ENCODE results near the gene CRISP3.

DNA sequence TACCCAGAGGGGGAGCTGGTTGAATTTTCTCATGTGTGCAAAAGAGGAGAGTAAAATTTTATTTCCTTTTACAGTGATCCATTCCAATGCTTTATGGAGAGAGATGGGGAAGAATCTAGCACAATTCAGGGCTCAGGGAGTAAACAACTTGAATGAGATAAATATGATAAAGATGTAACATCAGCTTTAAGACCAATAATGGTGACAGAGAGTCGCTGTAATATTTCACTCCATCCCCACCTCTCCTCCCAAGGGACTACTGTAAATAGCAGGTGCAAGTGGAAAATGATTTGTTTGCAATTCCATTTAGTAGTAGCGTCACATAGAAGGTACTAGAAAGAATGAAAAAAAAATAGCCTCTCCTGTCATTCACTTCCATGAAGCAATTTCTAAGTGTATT is 4.8 kb downstream of the CRISP3 start:
- TF ChIP-seq, protein P1, sequence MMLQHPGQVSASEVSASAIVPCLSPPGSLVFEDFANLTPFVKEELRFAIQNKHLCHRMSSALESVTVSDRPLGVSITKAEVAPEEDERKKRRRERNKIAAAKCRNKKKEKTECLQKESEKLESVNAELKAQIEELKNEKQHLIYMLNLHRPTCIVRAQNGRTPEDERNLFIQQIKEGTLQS (IDR thresholded peaks at IDR 0.05; ENCODE audit: insufficient read depth, low read depth, low read length) = no peak
- no peak for TF ChIP-seq CBX5 (IDR thresholded peaks at IDR 0.05; ENCODE audit: low read depth, low read length)
- TF ChIP-seq YY1 (IDR thresholded peaks at IDR 0.05; ENCODE audit: low read depth, low read length) = no peak
- no peak for TF ChIP-seq POLR2A (IDR thresholded peaks at IDR 0.05; ENCODE audit: control extremely low read depth in 1 of 2, low read depth in 2 of 2, low read length in 2 of 2)
- TF ChIP-seq, protein P2, sequence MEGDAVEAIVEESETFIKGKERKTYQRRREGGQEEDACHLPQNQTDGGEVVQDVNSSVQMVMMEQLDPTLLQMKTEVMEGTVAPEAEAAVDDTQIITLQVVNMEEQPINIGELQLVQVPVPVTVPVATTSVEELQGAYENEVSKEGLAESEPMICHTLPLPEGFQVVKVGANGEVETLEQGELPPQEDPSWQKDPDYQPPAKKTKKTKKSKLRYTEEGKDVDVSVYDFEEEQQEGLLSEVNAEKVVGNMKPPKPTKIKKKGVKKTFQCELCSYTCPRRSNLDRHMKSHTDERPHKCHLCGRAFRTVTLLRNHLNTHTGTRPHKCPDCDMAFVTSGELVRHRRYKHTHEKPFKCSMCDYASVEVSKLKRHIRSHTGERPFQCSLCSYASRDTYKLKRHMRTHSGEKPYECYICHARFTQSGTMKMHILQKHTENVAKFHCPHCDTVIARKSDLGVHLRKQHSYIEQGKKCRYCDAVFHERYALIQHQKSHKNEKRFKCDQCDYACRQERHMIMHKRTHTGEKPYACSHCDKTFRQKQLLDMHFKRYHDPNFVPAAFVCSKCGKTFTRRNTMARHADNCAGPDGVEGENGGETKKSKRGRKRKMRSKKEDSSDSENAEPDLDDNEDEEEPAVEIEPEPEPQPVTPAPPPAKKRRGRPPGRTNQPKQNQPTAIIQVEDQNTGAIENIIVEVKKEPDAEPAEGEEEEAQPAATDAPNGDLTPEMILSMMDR (IDR thresholded peaks at IDR 0.05; ENCODE audit: control extremely low read depth in 1 of 3, insufficient read depth in 1 of 3, low read depth in 1 of 3, low read length in 3 of 3) = no peak
- no peak for TF ChIP-seq RAD21 (IDR thresholded peaks at IDR 0.05 in 1 of 2, conservative IDR thresholded peaks at IDR 0.05 in 1 of 2; ENCODE audit: low read depth in 2 of 2, low read length in 2 of 2)
- TF ChIP-seq NANOG (IDR thresholded peaks at IDR 0.05; ENCODE audit: insufficient read depth, low read depth, low read length, poor library complexity, severe bottlenecking) = no peak
- TF ChIP-seq KDM1A (IDR thresholded peaks at IDR 0.05; ENCODE audit: borderline replicate concordance, low read length) = no peak
- no peak for TF ChIP-seq EZH2 (IDR thresholded peaks at IDR 0.05; ENCODE audit: low read depth, low read length, severe bottlenecking)
- no peak for TF ChIP-seq PHF8 (conservative IDR thresholded peaks at IDR 0.05; ENCODE audit: low read depth, low read length)
- no peak for TF ChIP-seq GABPA (IDR thresholded peaks at IDR 0.05; ENCODE audit: borderline replicate concordance, insufficient read depth, low read length)

Data from H1 (cell line).